ENCODE measurements around the gene MAGOH.
A peak's percentile ranks its signal among the peaks of the same experiment; 100 is the strongest.

MAGOH gene

GRCh38 chr1:53183095-53183990, 55.0 kb downstream of the MAGOH start:
- no peak for DNase-seq

- no peak for DNase-seq
Observed at GRCh38 chr1:53182716-53183094, 55.6 kb downstream of the MAGOH start.

- DNase-seq: peak; percentile 80
Observed at GRCh38 chr1:53182111-53182593, 56.2 kb downstream of the MAGOH start.

- no peak for DNase-seq
Observed at GRCh38 chr1:53180951-53181350, 57.4 kb downstream of the MAGOH start.

GRCh38 chr1:53180226-53180625, 58.1 kb downstream of the MAGOH start:
- DNase-seq: no peak
